ENCODE data around the gene AK3. TPM values are rescaled to one million over a fixed set of nuclear protein-coding genes. Genes with fewer than 3 reads are reported as not detected.

The AK3 gene
- total RNA-seq, 2 donors from 2014 or later, result 36.9 to 37.1 TPM

DNA sequence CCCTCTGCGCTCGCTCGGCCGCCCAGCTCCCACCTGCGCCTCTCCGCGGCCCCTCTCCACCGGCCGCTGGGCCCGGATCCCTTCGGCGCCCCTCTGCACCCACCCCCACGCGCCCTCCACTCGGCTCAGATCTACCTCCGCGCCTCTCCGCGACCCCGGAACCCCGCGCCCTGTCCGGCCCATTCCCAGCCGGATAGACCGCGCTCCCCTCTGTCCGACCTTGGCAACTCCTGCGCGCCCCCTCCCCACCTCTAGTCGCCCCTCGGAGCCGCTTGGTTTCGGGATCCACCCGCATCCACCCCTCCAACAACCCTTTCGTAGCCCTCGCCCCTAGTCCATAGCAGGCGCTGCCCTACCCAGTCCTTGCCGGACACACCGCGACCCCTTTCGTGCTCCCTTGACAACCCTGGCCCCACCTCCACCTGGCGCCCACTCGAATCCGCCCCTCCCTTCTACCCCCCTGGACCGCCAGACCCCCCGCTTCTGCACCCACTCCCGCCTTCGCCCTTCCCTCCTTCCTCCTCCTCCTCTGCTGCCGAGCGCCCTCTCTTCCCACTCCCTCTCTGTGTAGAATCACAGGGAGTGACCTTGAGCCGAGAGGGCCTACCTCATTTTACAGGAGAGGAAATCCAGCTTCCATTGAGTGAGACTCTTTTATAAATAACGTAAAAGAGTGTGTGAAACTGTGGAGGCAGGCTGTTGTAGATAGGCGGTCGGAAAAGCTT, 525 bp upstream of the AK3 start:
- ATAC-seq (replicated peaks in 1 of 2) (peak; percentile 13 to 15), DNase-seq (peak; percentile 24 to 29)
- H3K4me3 Mint-ChIP-seq, result peak overlapping the region; percentile 87 to 94
- peaks cover 6 to 7% of the 10 kb centered on the region in 2 donors for H3K36me3 Mint-ChIP-seq (ENCODE audit: insufficient read depth in 2 of 2)
- H3K9me3 Mint-ChIP-seq, result peaks cover 1 to 3% of the 10 kb centered on the region in 2 donors
- H3K27me3 Mint-ChIP-seq (ENCODE audit: low read depth), result no peaks in the 10 kb centered on the region
- H3K4me1 Mint-ChIP-seq (ENCODE audit: low read depth), result peaks cover 56% of the 10 kb centered on the region
- no peak overlapping the region for H3K27ac Mint-ChIP-seq

DNA sequence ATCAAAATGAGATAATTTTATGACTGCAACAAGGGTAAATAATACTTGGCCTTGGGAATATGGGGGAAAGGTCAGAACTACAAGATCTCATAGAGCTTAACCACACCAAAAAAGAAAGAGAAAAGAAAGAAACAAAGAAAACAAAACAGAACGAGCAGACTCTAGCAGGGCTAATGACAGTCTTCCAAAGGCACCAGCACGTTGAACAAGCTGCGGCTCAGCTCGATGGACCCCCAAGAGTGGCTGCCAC, 689 bp downstream of the AK3 start:
- Mint-ChIP-seq H3K36me3 (ENCODE audit: insufficient read depth in 2 of 2) (peaks cover 6 to 7% of the 10 kb centered on the region in 2 donors), H3K9me3 (peaks cover 1 to 3% of the 10 kb centered on the region in 2 donors), H3K4me1 (ENCODE audit: low read depth) (peaks cover 46% of the 10 kb centered on the region), H3K27ac (peak overlapping the region; percentile 97), H3K27me3 (ENCODE audit: low read depth) (no peaks in the 10 kb centered on the region), H3K4me3 (peak overlapping the region; percentile 87 to 94)
- DNase-seq (no peak), ATAC-seq (replicated peaks in 1 of 2) (no peak)

DNA sequence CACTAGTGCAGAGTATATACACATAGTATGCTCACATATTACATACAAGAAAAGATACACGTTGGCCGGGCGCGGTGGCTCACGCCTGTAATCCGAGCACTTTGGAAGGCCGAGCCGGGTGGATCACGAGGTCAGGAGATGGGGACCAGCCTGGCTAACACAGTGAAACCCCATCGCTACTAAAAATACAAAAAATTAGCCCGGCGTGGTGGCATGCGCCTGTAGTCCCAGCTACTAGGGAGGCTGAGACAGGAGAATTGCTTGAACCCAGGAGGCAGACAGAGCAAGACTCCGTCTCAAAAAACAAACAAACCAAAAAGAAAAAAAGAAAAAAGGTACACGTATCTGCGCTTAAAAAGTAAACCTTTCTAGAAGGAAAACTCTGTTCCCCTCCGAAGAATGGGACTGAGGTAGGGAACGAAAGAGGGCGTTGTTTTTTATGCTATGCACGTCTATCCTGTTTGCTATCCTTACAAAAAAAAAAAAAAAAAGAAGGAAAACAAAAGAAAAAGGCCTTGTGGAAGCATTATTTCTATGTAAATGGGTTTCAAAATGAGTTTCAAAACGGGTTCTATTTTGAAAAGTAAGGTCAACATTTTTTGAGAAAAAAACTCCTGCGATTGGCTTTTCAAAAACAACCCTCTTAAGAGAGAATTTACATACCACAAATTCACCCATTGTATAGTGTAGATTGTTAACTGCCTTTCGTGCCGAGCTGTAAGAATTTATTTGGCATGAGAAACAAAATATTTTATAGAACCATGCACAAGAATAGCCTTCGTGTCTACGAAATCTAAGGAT, 1.2 kb downstream of the AK3 start:
- no peak for ATAC-seq (replicated peaks in 1 of 2)
- Mint-ChIP-seq H3K4me3 (peak overlapping the region; percentile 87 to 94), H3K9me3 (peaks cover 1 to 2% of the 10 kb centered on the region in 2 donors)

DNA sequence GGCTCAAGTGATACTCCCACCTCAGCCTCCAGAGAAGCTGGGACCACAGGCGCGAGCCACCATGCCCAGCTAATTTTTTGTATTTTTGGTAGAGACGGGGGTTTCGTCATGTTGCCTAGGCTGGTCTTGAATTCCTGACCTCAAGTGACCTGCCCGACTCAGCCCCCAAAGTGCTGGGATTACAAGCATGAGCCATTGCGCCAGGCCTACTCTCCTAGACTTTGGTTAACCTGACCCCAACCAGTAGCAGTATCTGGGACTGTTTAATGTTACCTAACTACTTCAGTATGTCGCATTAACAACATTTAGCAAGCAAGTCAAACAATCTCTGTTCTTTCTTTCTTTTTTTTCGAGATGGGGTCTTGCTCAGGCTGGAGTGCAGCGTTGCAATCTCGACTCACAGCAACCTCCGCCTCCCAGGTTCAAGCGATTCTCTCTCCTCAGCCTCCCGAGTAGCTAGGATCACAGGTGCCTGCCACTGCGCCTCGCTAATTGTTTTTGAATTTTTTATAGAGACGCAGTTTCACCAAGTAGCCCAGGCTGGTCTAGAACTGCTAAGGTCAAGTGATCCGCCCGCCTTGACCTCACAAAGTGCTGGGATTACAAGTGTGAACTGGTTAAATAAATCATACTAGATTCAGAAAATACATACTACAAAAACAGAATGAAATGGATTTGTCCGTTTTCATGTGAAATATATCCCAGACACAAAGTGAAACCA, 2.0 kb downstream of the AK3 start:
- no peaks in the 10 kb centered on the region for H3K27me3 Mint-ChIP-seq (ENCODE audit: low read depth)
- peaks cover 46% of the 10 kb centered on the region for H3K4me1 Mint-ChIP-seq (ENCODE audit: low read depth)

More for the DNA sequence above, 1.2 kb downstream of the AK3 start:
- Mint-ChIP-seq H3K4me1 (ENCODE audit: low read depth) (peaks cover 42% of the 10 kb centered on the region), H3K27me3 (ENCODE audit: low read depth) (no peaks in the 10 kb centered on the region), H3K27ac (peak overlapping the region; percentile 97), H3K36me3 (ENCODE audit: insufficient read depth in 2 of 2) (peaks cover 6 to 7% of the 10 kb centered on the region in 2 donors)
- DNase-seq, result no peak

DNA sequence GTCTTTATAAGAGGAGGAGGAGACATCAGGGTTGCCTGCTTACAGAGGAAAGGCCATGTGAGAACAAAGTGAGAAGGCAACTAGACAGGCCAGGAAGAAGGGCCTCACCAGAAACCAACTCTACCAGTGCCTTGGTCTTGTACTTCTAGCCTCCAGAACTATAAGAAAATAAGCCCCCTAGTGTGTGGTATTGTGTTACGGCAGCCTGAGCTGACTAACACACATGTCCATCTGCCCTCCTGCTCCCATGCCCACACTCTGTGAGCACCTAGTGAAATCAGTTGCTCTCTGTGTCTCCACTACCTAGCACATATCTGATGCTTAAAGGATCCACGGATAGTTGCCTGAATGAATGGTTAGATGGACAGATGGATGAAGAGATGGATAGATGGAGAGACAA, 6.9 kb downstream of the AK3 start:
- no peak for ATAC-seq (replicated peaks in 1 of 2)

More for the DNA sequence above, 2.0 kb downstream of the AK3 start:
- Mint-ChIP-seq H3K36me3 (ENCODE audit: insufficient read depth in 2 of 2) (peaks cover 7% of the 10 kb centered on the region in 2 donors), H3K27ac (peak overlapping the region; percentile 97), H3K4me3 (peak overlapping the region; percentile 87 to 94), H3K9me3 (no peaks in the 10 kb centered on the region)
- DNase-seq (no peak), ATAC-seq (replicated peaks in 1 of 2) (no peak)

DNA sequence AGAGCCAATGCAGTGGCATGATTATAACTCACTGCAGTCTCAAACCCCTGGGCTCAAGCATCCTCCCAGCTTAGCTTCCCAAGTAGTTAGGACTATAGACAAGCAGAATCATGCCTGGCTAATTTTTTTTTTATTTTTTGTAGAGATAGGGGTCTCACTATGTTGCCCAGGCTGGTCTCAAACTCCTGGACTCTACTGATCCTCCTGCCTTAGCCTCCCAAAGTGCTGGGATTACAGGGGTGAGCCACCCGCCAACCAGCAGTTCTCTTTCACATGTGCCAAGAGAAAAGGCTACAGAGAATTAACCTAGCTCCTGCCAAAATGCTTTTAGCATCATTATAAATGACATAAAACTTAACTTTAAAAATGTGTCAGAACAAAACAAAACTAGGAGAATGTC, 8.1 kb downstream of the AK3 start:
- ATAC-seq (replicated peaks in 1 of 2), result no peak
- H3K36me3 Mint-ChIP-seq (ENCODE audit: insufficient read depth in 2 of 2), result peaks cover 0 to 4% of the 10 kb centered on the region in 2 donors
- no peak overlapping the region for H3K27ac Mint-ChIP-seq
- H3K9me3 Mint-ChIP-seq, result no peaks in the 10 kb centered on the region
- no peak for DNase-seq
- H3K27me3 Mint-ChIP-seq (ENCODE audit: low read depth), result no peaks in the 10 kb centered on the region
- H3K4me1 Mint-ChIP-seq (ENCODE audit: low read depth), result peaks cover 37% of the 10 kb centered on the region
- no peak overlapping the region for H3K4me3 Mint-ChIP-seq

More for the DNA sequence above, 6.9 kb downstream of the AK3 start:
- no peak overlapping the region for H3K4me3 Mint-ChIP-seq
- peaks cover 0 to 4% of the 10 kb centered on the region in 2 donors for H3K36me3 Mint-ChIP-seq (ENCODE audit: insufficient read depth in 2 of 2)
- H3K4me1 Mint-ChIP-seq (ENCODE audit: low read depth), result peaks cover 45% of the 10 kb centered on the region
- H3K9me3 Mint-ChIP-seq, result no peaks in the 10 kb centered on the region
- H3K27me3 Mint-ChIP-seq (ENCODE audit: low read depth), result no peaks in the 10 kb centered on the region
- DNase-seq, result no peak
- no peak overlapping the region for H3K27ac Mint-ChIP-seq

DNA sequence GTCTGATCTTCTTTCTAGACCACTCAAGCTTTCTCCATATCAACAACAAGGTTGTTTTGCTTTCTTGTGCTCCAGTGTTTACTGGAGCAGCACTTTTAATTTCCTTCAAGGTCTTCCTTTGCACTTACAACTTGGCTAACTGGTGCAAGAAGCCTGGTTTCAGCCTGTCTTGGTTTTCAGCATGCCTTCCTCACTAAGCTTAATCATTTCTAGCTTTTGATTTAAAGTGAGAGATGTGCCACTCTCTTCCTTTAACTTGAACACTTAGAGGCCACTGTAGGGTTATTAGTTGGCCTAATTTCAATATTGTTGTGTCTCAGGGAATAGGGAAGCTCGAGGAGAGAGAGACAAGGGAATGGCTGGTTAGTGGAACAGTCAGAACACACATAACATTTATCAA, 13.4 kb downstream of the AK3 start:
- peak in 1 of 2 donors; percentile 25 for ATAC-seq (replicated peaks in 1 of 2)
- peak overlapping the region in 1 of 2 donors; percentile 4 for H3K4me3 Mint-ChIP-seq

DNA sequence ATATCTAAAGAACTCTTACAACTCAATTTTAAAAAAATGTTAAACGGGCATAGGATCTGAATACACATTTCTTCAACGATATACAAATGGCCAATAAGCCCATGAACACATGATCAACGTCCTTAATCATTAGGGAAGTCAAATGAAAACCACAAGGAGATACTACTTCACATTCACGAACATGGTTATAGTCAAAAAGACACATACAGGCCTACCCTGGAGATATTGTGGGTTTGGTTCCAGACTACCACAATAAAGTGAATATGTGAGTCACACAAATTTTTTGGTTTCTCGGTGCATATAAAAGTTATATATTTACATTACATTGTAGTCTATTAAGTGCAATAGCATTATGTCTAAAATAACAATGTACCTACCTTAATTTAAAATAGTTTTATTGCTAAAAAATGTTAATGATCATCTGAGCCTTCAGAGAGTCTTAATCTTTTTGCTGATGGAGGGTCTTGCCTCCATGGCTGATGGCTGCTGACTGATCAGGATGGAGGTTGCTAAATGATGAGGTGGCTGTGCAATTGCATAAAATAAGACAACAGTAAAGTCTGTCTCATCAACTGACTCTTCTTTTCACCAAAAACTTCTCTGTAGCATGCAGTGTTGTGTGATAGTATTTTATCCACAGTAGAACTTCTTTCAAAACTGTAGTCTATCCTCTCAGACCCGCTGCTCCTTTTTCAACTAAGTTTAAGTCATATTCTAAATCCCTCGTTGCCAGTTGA, 15.1 kb downstream of the AK3 start:
- H3K4me3 Mint-ChIP-seq, result peak overlapping the region in 1 of 2 donors; percentile 25
- DNase-seq (no peak), ATAC-seq (replicated peaks in 1 of 2) (peak; percentile 34 to 66)
- no peak overlapping the region for H3K27ac Mint-ChIP-seq
- H3K4me1 Mint-ChIP-seq (ENCODE audit: low read depth), result peaks cover 25% of the 10 kb centered on the region
- H3K9me3 Mint-ChIP-seq, result peaks cover 0 to 2% of the 10 kb centered on the region in 2 donors
- H3K27me3 Mint-ChIP-seq (ENCODE audit: low read depth), result no peaks in the 10 kb centered on the region
- peaks cover 0 to 10% of the 10 kb centered on the region in 2 donors for H3K36me3 Mint-ChIP-seq (ENCODE audit: insufficient read depth in 2 of 2)

More for the DNA sequence above, 13.4 kb downstream of the AK3 start:
- H3K36me3 Mint-ChIP-seq (ENCODE audit: insufficient read depth in 2 of 2), result peaks cover 0 to 10% of the 10 kb centered on the region in 2 donors
- H3K27me3 Mint-ChIP-seq (ENCODE audit: low read depth), result no peaks in the 10 kb centered on the region
- peaks cover 30% of the 10 kb centered on the region for H3K4me1 Mint-ChIP-seq (ENCODE audit: low read depth)
- no peak overlapping the region for H3K27ac Mint-ChIP-seq
- peaks cover 0 to 2% of the 10 kb centered on the region in 2 donors for H3K9me3 Mint-ChIP-seq
- no peak for DNase-seq

DNA sequence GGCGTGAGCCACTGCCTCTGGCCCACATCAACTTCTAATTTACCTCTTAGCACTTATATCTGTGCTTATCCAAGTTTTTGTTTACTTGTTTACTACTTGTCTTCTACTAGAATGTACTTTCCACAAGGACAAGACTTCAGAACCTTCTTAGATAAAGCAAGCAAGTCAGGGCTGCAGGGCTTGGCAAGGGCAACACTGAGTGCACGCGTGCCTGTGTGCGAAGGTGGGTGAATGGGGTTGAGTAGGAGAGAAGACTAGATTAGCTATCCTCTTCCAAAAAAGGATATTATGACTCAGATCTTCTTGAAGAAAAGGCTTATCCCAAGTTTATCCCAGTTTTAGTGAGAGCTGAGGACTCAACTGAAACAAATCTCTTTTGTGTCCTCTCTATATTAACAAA, 19.3 kb downstream of the AK3 start:
- H3K36me3 Mint-ChIP-seq (ENCODE audit: insufficient read depth in 2 of 2), result peaks cover 0 to 14% of the 10 kb centered on the region in 2 donors

DNA sequence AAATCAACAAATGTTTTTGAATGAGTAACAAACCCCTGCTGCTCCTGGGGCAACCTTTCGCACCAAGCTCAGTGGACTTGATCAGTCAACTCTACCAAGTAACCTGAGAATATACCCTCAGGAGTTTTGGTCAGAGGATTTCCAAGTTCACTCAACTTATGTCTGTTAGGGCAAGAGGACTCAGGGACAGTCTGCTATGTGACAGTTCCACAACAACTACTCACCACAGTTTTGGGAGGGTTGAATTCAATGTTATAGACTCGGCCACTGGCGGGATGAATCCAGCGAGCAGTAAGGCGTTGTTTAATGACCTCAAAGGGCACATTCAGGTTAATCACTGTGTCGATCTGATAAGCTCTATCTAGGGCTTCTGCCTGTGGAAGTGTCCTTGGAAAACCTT, 22.1 kb downstream of the AK3 start:
- H3K27me3 Mint-ChIP-seq (ENCODE audit: low read depth), result no peaks in the 10 kb centered on the region
- peaks cover 2% of the 10 kb centered on the region in 2 donors for H3K9me3 Mint-ChIP-seq
- no peak for ATAC-seq (replicated peaks in 1 of 2)
- DNase-seq, result no peak
- H3K36me3 Mint-ChIP-seq (ENCODE audit: insufficient read depth in 2 of 2), result peaks cover 2 to 15% of the 10 kb centered on the region in 2 donors
- H3K27ac Mint-ChIP-seq, result no peak overlapping the region
- no peak overlapping the region for H3K4me3 Mint-ChIP-seq
- H3K4me1 Mint-ChIP-seq (ENCODE audit: low read depth), result no peaks in the 10 kb centered on the region

More for the DNA sequence above, 19.3 kb downstream of the AK3 start:
- ATAC-seq (replicated peaks in 1 of 2) (no peak), DNase-seq (no peak)
- peaks cover 0 to 2% of the 10 kb centered on the region in 2 donors for H3K9me3 Mint-ChIP-seq
- peaks cover 8% of the 10 kb centered on the region for H3K4me1 Mint-ChIP-seq (ENCODE audit: low read depth)
- H3K4me3 Mint-ChIP-seq, result no peak overlapping the region
- no peak overlapping the region for H3K27ac Mint-ChIP-seq
- no peaks in the 10 kb centered on the region for H3K27me3 Mint-ChIP-seq (ENCODE audit: low read depth)

DNA sequence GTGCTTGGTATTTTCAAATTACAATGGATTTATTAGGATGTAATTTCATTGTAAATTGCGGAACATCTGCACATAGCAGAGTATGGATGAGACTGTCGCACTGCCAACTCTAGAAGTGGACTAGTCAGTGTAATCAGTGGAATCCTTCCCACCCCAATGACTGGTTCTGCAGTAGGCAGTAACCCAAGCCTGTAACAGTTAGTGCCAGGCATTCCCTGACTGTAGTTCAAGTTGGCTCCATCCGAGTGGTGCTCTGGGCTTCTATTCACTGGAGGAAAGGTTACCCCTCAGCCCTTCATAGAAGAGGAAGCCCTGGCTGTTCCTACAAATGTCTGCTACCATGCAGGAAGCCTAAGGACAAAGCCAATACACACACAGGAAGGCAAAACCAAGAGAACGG, 23.2 kb downstream of the AK3 start:
- no peaks in the 10 kb centered on the region for H3K27me3 Mint-ChIP-seq (ENCODE audit: low read depth)
- no peaks in the 10 kb centered on the region for H3K4me1 Mint-ChIP-seq (ENCODE audit: low read depth)
- H3K9me3 Mint-ChIP-seq, result peaks cover 4% of the 10 kb centered on the region in 2 donors
- H3K4me3 Mint-ChIP-seq, result no peak overlapping the region
- DNase-seq, result no peak
- peaks cover 5 to 18% of the 10 kb centered on the region in 2 donors for H3K36me3 Mint-ChIP-seq (ENCODE audit: insufficient read depth in 2 of 2)
- ATAC-seq (replicated peaks in 1 of 2), result no peak
- H3K27ac Mint-ChIP-seq, result no peak overlapping the region

DNA sequence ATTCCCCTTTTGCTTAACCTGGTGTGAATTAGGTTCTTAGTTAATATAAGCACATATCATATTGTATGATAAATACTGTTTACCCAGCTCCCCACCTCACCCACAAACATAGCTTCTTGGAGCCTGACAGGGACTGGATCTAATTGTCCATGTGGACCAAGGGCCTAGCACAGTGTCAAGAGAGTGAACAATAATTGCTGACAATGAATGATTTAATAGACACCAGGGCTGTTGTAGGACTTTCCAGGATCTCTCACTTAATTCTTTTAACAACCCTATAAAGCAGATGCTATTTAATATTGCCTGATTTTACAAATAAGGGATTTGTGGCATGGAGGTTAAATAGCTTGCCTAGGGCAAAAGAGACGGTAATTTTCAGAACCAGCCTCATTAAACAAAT, 24.8 kb downstream of the AK3 start:
- Mint-ChIP-seq H3K4me1 (ENCODE audit: low read depth) (no peaks in the 10 kb centered on the region), H3K27ac (no peak overlapping the region), H3K4me3 (no peak overlapping the region), H3K27me3 (ENCODE audit: low read depth) (no peaks in the 10 kb centered on the region), H3K36me3 (ENCODE audit: insufficient read depth in 2 of 2) (peaks cover 5 to 19% of the 10 kb centered on the region in 2 donors), H3K9me3 (peaks cover 4% of the 10 kb centered on the region in 2 donors)
- DNase-seq, result no peak
- no peak for ATAC-seq (replicated peaks in 1 of 2)
